ENCODE data around the gene LCOR.

DNA sequence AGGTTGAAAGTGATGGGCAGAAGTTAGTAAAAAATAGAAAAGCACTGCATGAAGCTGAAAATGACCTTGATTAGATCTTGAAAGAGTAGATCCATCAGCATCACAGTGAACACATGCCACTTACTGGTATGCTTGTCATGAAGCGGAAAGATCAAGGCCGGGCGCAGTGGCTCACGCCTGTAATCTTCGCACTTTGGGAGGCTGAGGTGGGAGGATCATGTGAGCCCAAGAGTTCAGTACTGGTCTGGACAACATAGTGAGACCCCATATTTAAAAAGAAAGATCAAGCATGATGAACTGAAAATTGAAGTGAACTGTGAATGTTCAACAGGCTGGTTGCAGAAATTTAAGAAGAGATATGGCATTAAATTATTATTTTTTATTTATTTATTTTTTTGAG is 18.0 kb downstream of the LCOR start:
- no peak for TF ChIP-seq POLR2A (IDR thresholded peaks at IDR 0.05)
- TF ChIP-seq, protein P1, sequence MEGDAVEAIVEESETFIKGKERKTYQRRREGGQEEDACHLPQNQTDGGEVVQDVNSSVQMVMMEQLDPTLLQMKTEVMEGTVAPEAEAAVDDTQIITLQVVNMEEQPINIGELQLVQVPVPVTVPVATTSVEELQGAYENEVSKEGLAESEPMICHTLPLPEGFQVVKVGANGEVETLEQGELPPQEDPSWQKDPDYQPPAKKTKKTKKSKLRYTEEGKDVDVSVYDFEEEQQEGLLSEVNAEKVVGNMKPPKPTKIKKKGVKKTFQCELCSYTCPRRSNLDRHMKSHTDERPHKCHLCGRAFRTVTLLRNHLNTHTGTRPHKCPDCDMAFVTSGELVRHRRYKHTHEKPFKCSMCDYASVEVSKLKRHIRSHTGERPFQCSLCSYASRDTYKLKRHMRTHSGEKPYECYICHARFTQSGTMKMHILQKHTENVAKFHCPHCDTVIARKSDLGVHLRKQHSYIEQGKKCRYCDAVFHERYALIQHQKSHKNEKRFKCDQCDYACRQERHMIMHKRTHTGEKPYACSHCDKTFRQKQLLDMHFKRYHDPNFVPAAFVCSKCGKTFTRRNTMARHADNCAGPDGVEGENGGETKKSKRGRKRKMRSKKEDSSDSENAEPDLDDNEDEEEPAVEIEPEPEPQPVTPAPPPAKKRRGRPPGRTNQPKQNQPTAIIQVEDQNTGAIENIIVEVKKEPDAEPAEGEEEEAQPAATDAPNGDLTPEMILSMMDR (IDR thresholded peaks at IDR 0.05), result no peak

All from Peyer's patch (tissue), 4 donors.